AG09309 (cell line): ENCODE results near the gene LDHD.

Source experiments
- DNase-seq: peaks from one replicate; pipeline ENCODE4 v3.0.0-alpha.2; 2010; ENCODE audit warnings: low read depth
- H3K4me3 ChIP-seq: 2 replicates; pipeline ENCODE4 v1.5.1; 2011; ENCODE audit warnings: mild to moderate bottlenecking, low read depth, low read length, moderate library complexity; ENCODE audit not compliant: control insufficient read depth
- CTCF ChIP-seq: IDR thresholded peaks from 2 replicates; pipeline ENCODE4 v1.5.1; 2011; ENCODE audit warnings: mild to moderate bottlenecking, low read depth, low read length, inconsistent platforms; ENCODE audit not compliant: insufficient read depth, control insufficient read depth; ENCODE audit errors: missing control alignments

LDHD gene

GRCh38 chr16:75114946-75115825 lies 1.4 kb downstream of the LDHD start:
- TF ChIP-seq CTCF, result no peak
- H3K4me3 ChIP-seq, result no peak overlapping the region
- DNase-seq, result no peak

- DNase-seq, result no peak
- TF ChIP-seq CTCF, result no peak
- H3K4me3 ChIP-seq, result no peak overlapping the region
Measured at GRCh38 chr16:75114179-75114945, 2.2 kb downstream of the LDHD start.

GRCh38 chr16:75113541-75114121 lies 2.9 kb downstream of the LDHD start:
- TF ChIP-seq CTCF, result no peak
- no peak for DNase-seq
- H3K4me3 ChIP-seq, result no peak overlapping the region

- no peak overlapping the region for H3K4me3 ChIP-seq
- no peak for DNase-seq
- no peak for TF ChIP-seq CTCF
Measured at GRCh38 chr16:75112734-75113491, 3.7 kb downstream of the LDHD start.

DNA sequence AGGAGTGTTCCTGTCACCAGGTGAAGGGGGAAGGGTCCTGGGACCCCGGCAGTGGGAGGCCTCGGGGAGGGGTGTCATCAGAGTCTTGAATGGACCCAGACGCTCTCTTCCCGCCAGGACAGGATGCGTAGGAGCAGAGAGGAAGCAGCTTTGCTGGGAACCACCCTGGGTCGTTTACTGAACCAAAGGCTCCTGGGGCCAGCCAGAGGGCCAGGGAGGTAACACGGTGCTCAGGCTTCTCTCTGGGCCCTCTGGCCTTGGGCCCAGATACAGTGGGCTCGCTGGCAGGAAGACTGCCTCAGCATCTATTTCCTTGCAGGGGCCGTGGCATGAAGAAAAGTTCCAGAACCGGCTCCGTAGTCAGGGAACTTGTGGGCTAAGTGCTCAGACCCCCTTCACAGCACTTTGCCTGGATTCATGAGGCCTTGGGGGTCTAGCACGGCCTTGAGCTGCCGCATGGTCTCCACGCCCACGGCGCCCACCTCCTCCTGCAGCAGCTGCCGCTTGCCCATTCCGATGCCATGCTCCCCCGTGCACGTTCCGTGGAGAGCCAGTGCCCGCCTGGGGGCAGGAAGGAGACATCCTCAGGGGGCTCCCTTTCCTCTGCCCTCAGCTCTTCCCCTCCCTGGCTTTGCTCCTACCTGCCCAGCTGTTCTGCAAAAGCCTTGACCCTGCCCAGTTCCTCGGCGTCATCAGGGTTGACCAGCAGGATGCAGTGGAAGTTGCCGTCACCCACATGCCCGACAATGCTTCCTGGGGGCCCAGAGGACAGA lies 4.4 kb downstream of the LDHD start:
- no peak for DNase-seq
- no peak for TF ChIP-seq CTCF
- no peak overlapping the region for H3K4me3 ChIP-seq
